GM12873 (cell line): ENCODE measurements around the gene EIF1B.

Source experiments
- TF ChIP-seq, protein P1 (sequence below): IDR thresholded peaks from 2 replicates; pipeline ENCODE4 v1.5.1; 2012; ENCODE audit warnings: low read depth, mild to moderate bottlenecking, moderate library complexity, low read length, control low read depth; ENCODE audit not compliant: insufficient read depth; ENCODE audit errors: missing control alignments

The EIF1B gene

GRCh38 chr3:40281995-40282394, 27.5 kb upstream of the EIF1B start:
- TF ChIP-seq, protein P1, sequence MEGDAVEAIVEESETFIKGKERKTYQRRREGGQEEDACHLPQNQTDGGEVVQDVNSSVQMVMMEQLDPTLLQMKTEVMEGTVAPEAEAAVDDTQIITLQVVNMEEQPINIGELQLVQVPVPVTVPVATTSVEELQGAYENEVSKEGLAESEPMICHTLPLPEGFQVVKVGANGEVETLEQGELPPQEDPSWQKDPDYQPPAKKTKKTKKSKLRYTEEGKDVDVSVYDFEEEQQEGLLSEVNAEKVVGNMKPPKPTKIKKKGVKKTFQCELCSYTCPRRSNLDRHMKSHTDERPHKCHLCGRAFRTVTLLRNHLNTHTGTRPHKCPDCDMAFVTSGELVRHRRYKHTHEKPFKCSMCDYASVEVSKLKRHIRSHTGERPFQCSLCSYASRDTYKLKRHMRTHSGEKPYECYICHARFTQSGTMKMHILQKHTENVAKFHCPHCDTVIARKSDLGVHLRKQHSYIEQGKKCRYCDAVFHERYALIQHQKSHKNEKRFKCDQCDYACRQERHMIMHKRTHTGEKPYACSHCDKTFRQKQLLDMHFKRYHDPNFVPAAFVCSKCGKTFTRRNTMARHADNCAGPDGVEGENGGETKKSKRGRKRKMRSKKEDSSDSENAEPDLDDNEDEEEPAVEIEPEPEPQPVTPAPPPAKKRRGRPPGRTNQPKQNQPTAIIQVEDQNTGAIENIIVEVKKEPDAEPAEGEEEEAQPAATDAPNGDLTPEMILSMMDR = no peak

- TF ChIP-seq, protein P1 = no peak
These were observed 22.3 kb upstream of the EIF1B start for GRCh38 chr3:40287248-40287647.

GRCh38 chr3:40290396-40290795, 19.1 kb upstream of the EIF1B start:
- TF ChIP-seq, protein P1 = no peak

DNA sequence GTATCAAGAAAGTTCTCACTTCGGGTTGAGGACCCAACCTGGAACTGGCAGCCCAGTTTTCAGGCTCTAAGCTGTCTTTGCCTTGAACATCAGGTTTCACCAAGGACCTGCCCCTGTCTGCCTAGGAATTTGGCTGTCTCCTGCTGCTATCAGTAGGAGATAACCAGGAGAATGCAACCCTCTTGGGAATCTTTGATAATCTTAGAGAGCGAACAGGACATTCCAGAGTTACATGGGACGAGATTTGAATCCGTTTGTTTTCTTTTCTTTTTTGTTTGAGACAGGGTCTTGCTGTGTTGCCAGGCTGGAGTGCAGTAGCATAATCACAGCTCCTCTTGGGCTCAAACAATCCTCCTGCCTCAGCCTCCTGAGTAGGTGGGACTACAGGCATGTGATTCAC, 18.0 kb upstream of the EIF1B start:
- TF ChIP-seq, protein P1 = no peak

DNA sequence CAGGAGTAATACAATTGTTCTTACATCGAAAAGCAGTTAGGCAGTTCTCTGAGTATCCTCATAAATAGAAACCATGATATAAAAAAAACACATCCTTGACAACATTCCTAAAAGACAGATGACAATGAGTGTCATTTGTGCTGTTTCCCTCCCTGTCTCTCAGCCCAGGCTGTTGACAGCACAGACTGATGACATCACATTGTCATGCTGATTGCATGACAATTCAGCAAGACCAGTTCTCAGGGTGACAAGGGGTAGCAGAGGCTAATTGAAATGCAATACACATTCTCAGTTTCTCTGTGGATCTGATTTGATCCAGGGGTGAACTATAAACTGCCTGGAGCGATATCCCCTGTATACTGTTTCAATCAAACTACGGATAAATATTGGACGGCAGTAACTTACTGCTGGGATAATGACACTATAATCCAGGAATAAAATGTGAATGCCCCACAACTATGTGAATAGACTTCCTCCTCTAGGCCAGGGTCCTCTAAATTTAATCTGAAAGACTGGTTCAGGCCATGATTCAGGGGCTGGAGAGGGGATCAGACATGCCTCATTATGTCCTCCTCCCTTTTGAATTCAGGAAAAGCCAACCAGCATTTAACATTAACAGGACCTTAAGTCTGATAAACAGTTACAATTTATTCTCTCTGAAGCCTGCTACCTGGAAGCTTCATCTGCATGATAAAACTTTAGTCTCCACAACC, 16.7 kb upstream of the EIF1B start:
- TF ChIP-seq, protein P1 = no peak

GRCh38 chr3:40294434-40294833, 15.1 kb upstream of the EIF1B start:
- TF ChIP-seq, protein P1 = no peak

- TF ChIP-seq, protein P1 = no peak
These were observed 11.4 kb upstream of the EIF1B start for GRCh38 chr3:40298075-40298474.
